Measurements from ENCODE around the gene MYH11. TPM values are rescaled to one million over a fixed set of nuclear protein-coding genes. Genes with fewer than 3 reads are reported as not detected.

Gene MYH11
- total RNA-seq, 4 donors from 2014 or later, result 121 to 1,349 (median 217) TPM

DNA sequence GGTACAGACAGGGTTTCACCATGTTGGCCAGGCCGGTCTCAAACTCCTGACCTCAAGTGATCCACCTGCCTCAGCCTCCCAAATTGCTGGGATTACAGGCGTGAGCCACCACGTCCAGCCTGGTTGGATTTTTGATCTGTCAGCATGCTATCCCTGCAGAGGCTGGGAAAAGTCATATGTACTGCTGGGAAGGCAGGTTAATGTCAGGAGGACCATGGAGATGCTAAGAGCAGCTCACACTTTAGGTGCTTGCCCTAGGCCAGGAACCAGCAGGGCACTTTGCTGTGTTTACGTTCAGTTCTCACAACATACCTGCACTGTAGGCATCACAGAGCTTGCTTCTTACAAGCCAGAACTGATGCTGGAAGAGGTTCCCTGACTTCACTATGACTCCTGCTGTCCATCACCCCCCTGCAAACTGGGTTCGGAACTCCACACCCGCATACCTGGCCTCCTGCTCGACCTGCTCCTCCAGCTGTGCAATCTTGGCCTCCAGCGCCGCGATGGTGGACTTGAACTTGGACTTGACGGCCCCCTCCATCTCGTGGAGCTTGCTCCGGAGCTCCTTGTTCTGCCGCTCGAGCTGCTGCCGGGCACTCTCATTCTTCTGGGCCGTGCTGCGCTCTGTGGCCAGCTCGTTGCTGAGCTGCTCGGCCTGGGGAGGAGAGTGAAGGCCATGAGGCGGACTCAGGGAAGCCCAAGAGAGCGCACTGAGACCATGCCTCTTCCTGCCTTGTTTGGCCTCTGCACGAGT is 140.0 kb downstream of the MYH11 start:
- no peak overlapping the region for H3K27ac ChIP-seq
- H3K4me3 ChIP-seq, result no peak overlapping the region
- intact Hi-C loops (cut with DNase I), result no loop called here
- no peaks in the 10 kb centered on the region for H3K27me3 ChIP-seq
- H3K36me3 ChIP-seq, result peaks cover 10 to 100% (median 18%) of the 10 kb centered on the region in 3 donors
- DNase-seq, result no peak
- H3K9me3 ChIP-seq, result no peaks in the 10 kb centered on the region
- no peak for TF ChIP-seq POLR2A (IDR thresholded peaks at IDR 0.05)
- TF ChIP-seq, protein P1, sequence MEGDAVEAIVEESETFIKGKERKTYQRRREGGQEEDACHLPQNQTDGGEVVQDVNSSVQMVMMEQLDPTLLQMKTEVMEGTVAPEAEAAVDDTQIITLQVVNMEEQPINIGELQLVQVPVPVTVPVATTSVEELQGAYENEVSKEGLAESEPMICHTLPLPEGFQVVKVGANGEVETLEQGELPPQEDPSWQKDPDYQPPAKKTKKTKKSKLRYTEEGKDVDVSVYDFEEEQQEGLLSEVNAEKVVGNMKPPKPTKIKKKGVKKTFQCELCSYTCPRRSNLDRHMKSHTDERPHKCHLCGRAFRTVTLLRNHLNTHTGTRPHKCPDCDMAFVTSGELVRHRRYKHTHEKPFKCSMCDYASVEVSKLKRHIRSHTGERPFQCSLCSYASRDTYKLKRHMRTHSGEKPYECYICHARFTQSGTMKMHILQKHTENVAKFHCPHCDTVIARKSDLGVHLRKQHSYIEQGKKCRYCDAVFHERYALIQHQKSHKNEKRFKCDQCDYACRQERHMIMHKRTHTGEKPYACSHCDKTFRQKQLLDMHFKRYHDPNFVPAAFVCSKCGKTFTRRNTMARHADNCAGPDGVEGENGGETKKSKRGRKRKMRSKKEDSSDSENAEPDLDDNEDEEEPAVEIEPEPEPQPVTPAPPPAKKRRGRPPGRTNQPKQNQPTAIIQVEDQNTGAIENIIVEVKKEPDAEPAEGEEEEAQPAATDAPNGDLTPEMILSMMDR (IDR thresholded peaks at IDR 0.05), result no peak
- no peaks in the 10 kb centered on the region for H3K4me1 ChIP-seq
- 88 to 92% methylated on average over 10 to 15 of the region's 23 CpGs for WGBS, 2 donors

DNA sequence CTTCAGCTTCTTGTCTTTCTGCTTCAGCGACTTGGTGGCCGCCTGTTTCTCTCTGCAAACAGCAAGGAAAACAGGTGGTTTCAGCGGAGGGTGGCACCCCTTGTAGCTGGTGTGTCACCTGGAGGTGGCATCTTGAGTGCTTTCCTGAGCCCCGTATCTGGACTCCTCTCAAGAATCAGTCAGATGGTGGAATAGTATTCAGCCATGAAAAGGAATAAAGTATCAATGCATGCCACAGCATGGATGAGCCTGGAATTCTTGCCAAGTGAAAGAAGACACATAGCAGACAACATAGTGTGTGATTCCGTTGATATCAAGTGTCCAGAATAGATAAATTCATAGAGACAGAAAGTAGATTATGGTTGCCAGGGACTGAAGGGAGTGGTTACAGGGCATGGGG is 141.6 kb downstream of the MYH11 start:
- no peak for TF ChIP-seq POLR2A (IDR thresholded peaks at IDR 0.05)
- TF ChIP-seq, protein P1 (IDR thresholded peaks at IDR 0.05), result no peak
- intact Hi-C loops (cut with DNase I), result no loop called here
- peaks cover 10 to 100% (median 18%) of the 10 kb centered on the region in 3 donors for H3K36me3 ChIP-seq
- H3K9me3 ChIP-seq, result no peaks in the 10 kb centered on the region
- no peaks in the 10 kb centered on the region for H3K27me3 ChIP-seq
- H3K27ac ChIP-seq, result no peak overlapping the region
- H3K4me3 ChIP-seq, result no peak overlapping the region
- WGBS, 2 donors, result 87 to 89% methylated on average over 5 of the region's 5 CpGs
- H3K4me1 ChIP-seq, result peaks cover 0 to under 1% (median 0%) of the 10 kb centered on the region in 3 donors
- DNase-seq, result no peak

GRCh38 chr16:15714393-15715172 is 142.2 kb downstream of the MYH11 start:
- Histone ChIP-seq H3K4me1 (peaks cover 0 to 7% (median 0%) of the 10 kb centered on the region in 3 donors), H3K4me3 (no peak overlapping the region), H3K9me3 (no peaks in the 10 kb centered on the region), H3K27me3 (no peaks in the 10 kb centered on the region), H3K36me3 (peaks cover 10 to 100% (median 18%) of the 10 kb centered on the region in 3 donors), H3K27ac (no peak overlapping the region)
- no peak for DNase-seq
- intact Hi-C loops (cut with DNase I), result no loop called here
- TF ChIP-seq POLR2A (IDR thresholded peaks at IDR 0.05), result no peak
- TF ChIP-seq, protein P1 (IDR thresholded peaks at IDR 0.05), result no peak
- WGBS, 2 donors, result 88 to 89% methylated on average over 16 to 23 of the region's 29 CpGs

DNA sequence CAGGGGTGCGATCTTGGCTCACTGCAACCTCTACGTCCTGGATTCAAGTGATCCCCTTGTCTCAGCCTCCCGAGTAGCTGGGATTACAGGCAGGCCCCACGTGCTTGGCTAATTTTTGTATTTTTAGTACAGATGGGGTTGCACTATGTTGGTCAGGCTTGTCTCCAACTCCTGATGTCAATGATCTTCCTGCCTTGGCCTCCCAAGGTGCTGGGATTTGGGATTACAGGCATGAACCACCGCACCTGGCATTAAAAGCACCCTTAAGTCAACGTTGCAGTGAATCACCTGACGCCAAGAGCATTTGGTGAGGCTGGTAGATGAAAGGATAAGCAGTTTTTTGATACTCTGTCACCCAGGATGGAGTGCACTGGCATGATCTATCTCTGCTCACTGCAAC is 147.8 kb downstream of the MYH11 start:
- 68 to 88% methylated on average over 5 to 7 of the region's 7 CpGs for WGBS, 2 donors
- H3K9me3 ChIP-seq, result no peaks in the 10 kb centered on the region
- intact Hi-C loops (cut with DNase I), result no loop called here

More for the DNA sequence above, 147.8 kb downstream of the MYH11 start:
- no peak overlapping the region for H3K4me3 ChIP-seq
- TF ChIP-seq, protein P1 (IDR thresholded peaks at IDR 0.05), result no peak
- no peak for TF ChIP-seq POLR2A (IDR thresholded peaks at IDR 0.05)
- DNase-seq, result no peak
- H3K4me1 ChIP-seq, result peaks cover 0 to 8% (median 0%) of the 10 kb centered on the region in 3 donors
- H3K27me3 ChIP-seq, result no peaks in the 10 kb centered on the region
- peak overlapping the region in 1 of 4 donors; percentile 17 for H3K27ac ChIP-seq
- peaks cover 0 to 94% (median 0%) of the 10 kb centered on the region in 3 donors for H3K36me3 ChIP-seq

Data from esophagus squamous epithelium (tissue), 5 donors.